Upper lobe of left lung (tissue), 6 donors: Measurements from ENCODE around the gene LRRC3. TPM values are rescaled to one million over a fixed set of nuclear protein-coding genes. Genes with fewer than 3 reads are reported as not detected.

ENCODE experiments used
- ATAC-seq, 2 donors: fragments of 200-7000 bp; cut with Tn5 transposase; one replicate each; pipeline ENCODE4 v1.9.1; 2022; ENCODE audit warnings: mild to moderate bottlenecking in 2 of 2, moderate library complexity in 2 of 2; ENCODE audit not compliant: low FRiP score in 2 of 2
- DNase-seq, 2 donors: peaks; one replicate each; pipeline ENCODE4 v3.0.0-alpha.2; 2019 to 2020
- H3K27ac ChIP-seq, 4 donors: fragments of 200-600 bp; sonication (generic); one replicate each; pipeline ENCODE4 v1.5.1; 2016 to 2019
- H3K27me3 ChIP-seq, 4 donors: fragments of 200-600 bp; sonication (generic); one replicate each; pipeline ENCODE4 v1.5.1; 2017 to 2019
- H3K36me3 ChIP-seq, 4 donors: fragments of 200-600 bp; sonication (generic); one replicate each; pipeline ENCODE4 v1.5.1; 2016 to 2019
- H3K4me1 ChIP-seq, 4 donors: fragments of 200-600 bp; sonication (generic); one replicate each; pipeline ENCODE4 v1.5.1; 2018 to 2019
- H3K4me3 ChIP-seq, 4 donors: fragments of 200-600 bp; sonication (generic); one replicate each; pipeline ENCODE4 v1.5.1; 2017 to 2019; ENCODE audit warnings: mild to moderate bottlenecking in 2 of 4, moderate library complexity in 1 of 4
- H3K9me3 ChIP-seq, 4 donors: fragments of 200-600 bp; sonication (generic); one replicate each; pipeline ENCODE4 v1.5.1; 2018 to 2019
- CTCF ChIP-seq, 6 experiments: fragments of 450-650 bp in 4 of 6; fragments of 200-600 bp in 2 of 6; sonication (generic) in 2 of 6; IDR thresholded peaks; one replicate each; pipeline ENCODE4 v1.5.1; 2016 to 2019; ENCODE audit warnings: antibody characterized with exemption in 6 of 6
- EP300 ChIP-seq, 4 donors: sonication (generic); formaldehyde crosslinking; IDR thresholded peaks; one replicate each; pipeline ENCODE4 v1.5.1; 2017; ENCODE audit warnings: antibody characterized with exemption in 4 of 4, control low read depth in 2 of 4
- POLR2A ChIP-seq, 4 donors: fragments of 450-650 bp; IDR thresholded peaks; one replicate each; pipeline ENCODE4 v1.5.1; 2016 to 2017; ENCODE audit warnings: antibody characterized with exemption in 4 of 4, mild to moderate bottlenecking in 2 of 4
- POLR2AphosphoS5 ChIP-seq, 2 donors: sonication (generic); formaldehyde crosslinking; IDR thresholded peaks; one replicate each; pipeline ENCODE4 v1.5.1; 2017; ENCODE audit warnings: antibody characterized with exemption in 2 of 2
- WGBS, 2 donors: methylation state at CpG; one replicate each; pipeline ENCODE4 v1.1.5; 2017 to 2018; 5-methylcytosine and 5-hydroxymethylcytosine counted together
- total RNA-seq, 6 donors: library from RNA; depleted of rRNA in 4 of 6; stranded (reverse); fragments of >200 nt in 4 of 6; gene quantifications; one replicate each; pipeline versions ENCODE4 v1.1.0 to v1.2.1, GENCODE V29; 2016 to 2021
- donor health status: DM: no; HTN: no; CAD: no; lungs with moderate emphysema.
- donor health status: DM: no; HTN: yes; CAD: no; lungs with severe emphysema.

The LRRC3 gene
- total RNA-seq, 6 donors from 2014 or later = 3.1 to 11.5 (median 4.6) TPM

- Histone ChIP-seq H3K9me3 (peaks cover 0 to 3% (median 0%) of the 10 kb centered on the region in 4 donors), H3K36me3 (no peaks in the 10 kb centered on the region), H3K4me1 (no peaks in the 10 kb centered on the region), H3K27me3 (no peaks in the 10 kb centered on the region), H3K4me3 (no peak overlapping the region), H3K27ac (no peak overlapping the region)
- ATAC-seq (no peak), DNase-seq (peak; percentile 13 to 52)
- WGBS, 2 donors = 71 to 73% methylated on average over 8 to 13 of the region's 13 CpGs
- TF ChIP-seq POLR2AphosphoS5 (IDR thresholded peaks at IDR 0.05) = no peak
Observed at GRCh38 chr21:44448651-44449131, 6.6 kb upstream of the LRRC3 start.

GRCh38 chr21:44449473-44450363 is 5.6 kb upstream of the LRRC3 start:
- Histone ChIP-seq H3K4me1 (peaks cover 0 to under 1% (median under 1%) of the 10 kb centered on the region in 4 donors), H3K36me3 (no peaks in the 10 kb centered on the region), H3K9me3 (peaks cover 0 to 3% (median 0%) of the 10 kb centered on the region in 4 donors), H3K27ac (no peak overlapping the region), H3K4me3 (no peak overlapping the region), H3K27me3 (no peaks in the 10 kb centered on the region)
- ATAC-seq (no peak), DNase-seq (peak in 1 of 2 donors; percentile 12)
- no peak for TF ChIP-seq POLR2A (IDR thresholded peaks at IDR 0.05)
- no peak for TF ChIP-seq CTCF (IDR thresholded peaks at IDR 0.05)
- TF ChIP-seq EP300 (IDR thresholded peaks at IDR 0.05) = no peak
- no peak for TF ChIP-seq POLR2AphosphoS5 (IDR thresholded peaks at IDR 0.05)
- 63 to 69% methylated on average over 15 to 22 of the region's 28 CpGs for WGBS, 2 donors

GRCh38 chr21:44450402-44450801 is 4.9 kb upstream of the LRRC3 start:
- Histone ChIP-seq H3K27me3 (no peaks in the 10 kb centered on the region), H3K27ac (no peak overlapping the region), H3K36me3 (no peaks in the 10 kb centered on the region), H3K4me3 (no peak overlapping the region), H3K9me3 (peaks cover 0 to 3% (median 0%) of the 10 kb centered on the region in 4 donors), H3K4me1 (peaks cover 0 to 8% (median 3%) of the 10 kb centered on the region in 4 donors)
- WGBS, 2 donors = 54 to 68% methylated on average over 9 to 14 of the region's 14 CpGs
- DNase-seq (peak in 1 of 2 donors; percentile 16), ATAC-seq (no peak)
- TF ChIP-seq POLR2A (IDR thresholded peaks at IDR 0.05) (no peak), CTCF (IDR thresholded peaks at IDR 0.05) (no peak), POLR2AphosphoS5 (IDR thresholded peaks at IDR 0.05) (no peak), EP300 (IDR thresholded peaks at IDR 0.05) (no peak)

GRCh38 chr21:44450999-44451398 is 4.3 kb upstream of the LRRC3 start:
- DNase-seq (no peak), ATAC-seq (no peak)
- Histone ChIP-seq H3K36me3 (no peaks in the 10 kb centered on the region), H3K27me3 (no peaks in the 10 kb centered on the region), H3K9me3 (peaks cover 0 to 3% (median 0%) of the 10 kb centered on the region in 4 donors), H3K4me3 (no peak overlapping the region), H3K27ac (no peak overlapping the region), H3K4me1 (peaks cover 1 to 14% (median 7%) of the 10 kb centered on the region in 4 donors)
- 82 to 86% methylated on average over 13 to 14 of the region's 14 CpGs for WGBS, 2 donors
- TF ChIP-seq EP300 (IDR thresholded peaks at IDR 0.05) = no peak
- no peak for TF ChIP-seq CTCF (IDR thresholded peaks at IDR 0.05)

GRCh38 chr21:44453120-44453519 is 2.2 kb upstream of the LRRC3 start:
- no peak for TF ChIP-seq CTCF (IDR thresholded peaks at IDR 0.05)
- TF ChIP-seq EP300 (IDR thresholded peaks at IDR 0.05) = no peak
- no peak for TF ChIP-seq POLR2AphosphoS5 (IDR thresholded peaks at IDR 0.05)
- no peak for TF ChIP-seq POLR2A (IDR thresholded peaks at IDR 0.05)
- Histone ChIP-seq H3K4me1 (peaks cover 5 to 20% (median 12%) of the 10 kb centered on the region in 4 donors), H3K27ac (no peak overlapping the region), H3K36me3 (no peaks in the 10 kb centered on the region), H3K9me3 (peaks cover 0 to 3% (median 0%) of the 10 kb centered on the region in 4 donors), H3K27me3 (no peaks in the 10 kb centered on the region), H3K4me3 (no peak overlapping the region)
- ATAC-seq = no peak
- 90 to 96% methylated on average over 3 of the region's 3 CpGs for WGBS, 2 donors
- no peak for DNase-seq
